ENCODE data around the gene DDX11.
"Not testable (repeated sequence)": the region's sequence is repeated elsewhere in the genome, so short reads cannot be mapped to it uniquely, and the experiment has no call there.

Gene DDX11

DNA sequence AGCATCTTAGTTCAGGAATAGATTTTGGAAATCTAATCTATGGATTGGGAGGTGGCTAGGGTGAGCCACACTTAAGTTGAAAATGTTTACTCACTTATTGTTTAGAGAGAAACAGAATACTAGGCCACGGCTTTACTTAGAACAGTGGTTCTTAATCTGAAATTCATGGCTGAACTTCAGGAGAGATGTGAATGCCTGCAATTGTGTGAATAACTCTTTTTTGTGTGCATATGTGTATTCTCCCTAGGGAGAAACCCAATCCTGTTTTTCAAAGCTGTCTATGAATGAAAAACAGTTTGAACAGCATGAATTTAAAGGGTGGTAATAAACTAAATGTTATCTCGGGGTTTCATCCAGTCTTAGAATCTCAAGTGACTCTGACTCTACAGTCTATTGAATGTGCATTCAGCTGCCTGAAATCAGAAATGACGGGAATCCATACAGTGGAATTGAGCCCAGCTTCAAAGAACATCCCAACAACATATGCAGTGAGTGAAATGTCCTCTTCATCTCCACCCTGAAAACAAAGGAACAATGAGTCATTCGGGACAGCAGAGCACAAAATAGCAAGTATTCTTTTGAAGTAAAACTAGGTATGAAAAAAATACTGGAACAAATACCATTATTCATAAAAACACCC, 53.7 kb downstream of the DDX11 start:
- not testable (repeated sequence) for DNase-seq

GRCh38 chr12:31136581-31136980, 62.9 kb downstream of the DDX11 start:
- not testable (repeated sequence) for DNase-seq

DNA sequence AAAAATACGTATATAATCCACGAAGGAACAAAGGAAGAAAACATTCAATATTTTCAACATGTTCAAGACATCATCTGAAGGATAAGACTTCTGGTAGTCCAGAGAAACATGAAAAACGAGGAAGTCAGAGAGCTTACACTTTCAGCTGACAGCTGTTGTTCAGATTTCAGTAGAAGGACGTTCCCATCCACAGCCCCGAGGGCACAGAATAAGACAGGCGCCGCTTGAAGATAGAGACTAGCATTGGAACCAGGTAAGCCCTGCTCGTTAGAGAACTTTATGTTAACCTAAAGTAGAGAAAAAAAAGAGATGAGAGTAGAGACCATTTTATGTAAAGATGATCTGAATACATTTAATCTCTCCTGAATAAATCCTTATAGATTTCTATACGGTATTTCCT, 71.1 kb downstream of the DDX11 start:
- DNase-seq: not testable (repeated sequence)

- DNase-seq: not testable (repeated sequence)
Measured at GRCh38 chr12:31145296-31145695, 71.6 kb downstream of the DDX11 start.

DNA sequence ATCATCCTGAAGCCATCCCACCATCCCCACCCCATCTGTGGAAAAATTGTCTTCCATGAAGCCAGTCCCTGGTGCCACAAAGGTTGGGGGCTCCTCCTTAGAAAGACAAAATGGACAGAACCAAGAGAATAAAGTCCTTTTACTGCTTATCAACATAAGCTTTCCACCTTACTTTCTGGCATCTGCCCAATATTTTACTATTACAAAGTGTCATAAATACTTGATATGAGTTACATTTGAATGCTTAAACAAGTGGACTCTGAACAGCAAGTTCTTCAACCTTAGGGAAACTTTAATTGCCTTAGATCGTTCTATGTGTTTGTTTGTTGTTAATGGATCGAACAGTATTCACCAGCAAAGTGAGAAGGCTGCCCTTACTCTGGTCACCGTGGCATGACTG, 73.8 kb downstream of the DDX11 start:
- not testable (repeated sequence) for DNase-seq

DNA sequence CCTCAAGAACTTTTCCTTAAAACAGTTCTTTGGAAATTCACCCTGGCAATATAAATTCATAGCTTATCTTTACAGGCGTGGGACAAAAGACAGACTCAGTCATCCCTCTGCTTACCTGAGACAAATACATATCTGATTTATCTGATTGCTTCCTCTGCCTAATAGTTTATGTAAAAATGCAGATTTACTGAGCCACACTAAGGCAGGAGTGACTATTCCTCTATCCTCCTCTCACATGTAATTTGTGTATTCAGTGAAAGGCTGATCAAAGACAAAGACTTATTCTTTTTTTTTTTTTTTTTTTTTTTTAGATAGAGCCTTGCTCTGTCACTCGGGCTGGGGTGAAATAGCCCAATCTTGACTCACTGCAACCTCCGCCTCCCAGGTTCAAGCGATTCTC, 77.1 kb downstream of the DDX11 start:
- DNase-seq: not testable (repeated sequence)
